Fibroblast of skin of abdomen (primary cell): ENCODE data around the gene LANCL2.
A peak's percentile ranks its signal among the peaks of the same experiment; 100 is the strongest.
"Not testable (repeated sequence)": the region's sequence is repeated elsewhere in the genome, so short reads cannot be mapped to it uniquely, and the experiment has no call there.

Experiments used
- DNase-seq: peaks from one replicate; pipeline ENCODE4 v3.0.0-alpha.2; 2013

The LANCL2 gene

GRCh38 chr7:55438757-55439525 lies 73.8 kb downstream of the LANCL2 start:
- DNase-seq, result no peak

- DNase-seq, result peak; percentile 14
Measured at GRCh38 chr7:55439627-55440026, 74.5 kb downstream of the LANCL2 start.

DNA sequence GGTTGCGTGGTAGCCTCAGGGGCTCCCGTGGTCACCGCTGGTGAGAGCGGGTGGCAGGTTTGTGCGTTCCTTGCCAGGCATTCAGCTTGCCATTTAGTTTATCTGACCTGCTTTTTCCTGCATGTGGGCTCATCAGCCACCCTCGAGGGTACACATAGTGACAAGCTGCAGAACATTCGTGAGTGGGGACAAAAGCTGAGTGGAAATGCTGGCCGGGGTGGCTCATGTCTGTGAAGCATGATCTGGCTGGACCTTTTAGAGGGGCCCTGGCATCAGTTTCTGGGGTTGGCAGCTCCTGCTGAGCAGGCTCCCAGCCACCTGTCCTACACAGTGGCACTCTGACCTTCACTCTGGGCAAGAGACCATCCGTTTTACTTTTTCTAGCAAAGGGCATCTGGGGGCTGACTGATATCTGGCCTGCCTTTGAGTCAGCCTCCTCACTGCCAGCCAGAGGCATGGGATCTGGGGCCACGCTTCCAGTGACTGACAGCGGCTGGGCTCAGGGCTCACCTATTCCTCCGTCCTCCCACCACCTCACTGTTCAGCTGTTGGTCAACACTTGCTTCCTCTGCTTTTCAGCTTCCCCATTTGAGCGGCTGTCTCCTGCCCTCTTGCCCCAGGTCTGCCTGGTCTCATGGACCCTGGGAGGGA lies 75.0 kb downstream of the LANCL2 start:
- DNase-seq, result no peak

- no peak for DNase-seq
Measured at GRCh38 chr7:55441002-55441401, 75.9 kb downstream of the LANCL2 start.

- peak; percentile 88 for DNase-seq
Measured at GRCh38 chr7:55441774-55442522, 76.8 kb downstream of the LANCL2 start.

- no peak for DNase-seq
Measured at GRCh38 chr7:55444786-55445185, 79.6 kb downstream of the LANCL2 start.

DNA sequence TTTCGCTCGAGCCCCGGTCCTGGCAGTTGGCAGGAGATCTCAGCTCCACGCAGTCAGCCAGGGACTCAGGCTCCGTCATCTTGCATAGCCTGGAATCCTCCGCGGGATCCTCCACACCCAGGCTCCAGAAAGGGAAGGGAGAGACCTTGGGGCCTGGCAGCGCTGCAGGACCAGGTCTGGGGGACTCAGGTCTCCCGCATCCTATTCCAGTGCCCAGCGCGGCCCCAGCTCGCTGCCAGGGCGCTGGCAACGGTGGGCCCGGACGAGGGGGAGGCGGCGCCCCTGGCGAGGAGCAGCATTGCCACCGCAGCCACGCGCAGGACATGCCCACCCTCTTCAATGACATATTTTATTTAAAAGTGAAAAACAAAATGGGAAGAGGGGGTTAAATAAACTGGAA lies 83.4 kb downstream of the LANCL2 start:
- no peak for DNase-seq

DNA sequence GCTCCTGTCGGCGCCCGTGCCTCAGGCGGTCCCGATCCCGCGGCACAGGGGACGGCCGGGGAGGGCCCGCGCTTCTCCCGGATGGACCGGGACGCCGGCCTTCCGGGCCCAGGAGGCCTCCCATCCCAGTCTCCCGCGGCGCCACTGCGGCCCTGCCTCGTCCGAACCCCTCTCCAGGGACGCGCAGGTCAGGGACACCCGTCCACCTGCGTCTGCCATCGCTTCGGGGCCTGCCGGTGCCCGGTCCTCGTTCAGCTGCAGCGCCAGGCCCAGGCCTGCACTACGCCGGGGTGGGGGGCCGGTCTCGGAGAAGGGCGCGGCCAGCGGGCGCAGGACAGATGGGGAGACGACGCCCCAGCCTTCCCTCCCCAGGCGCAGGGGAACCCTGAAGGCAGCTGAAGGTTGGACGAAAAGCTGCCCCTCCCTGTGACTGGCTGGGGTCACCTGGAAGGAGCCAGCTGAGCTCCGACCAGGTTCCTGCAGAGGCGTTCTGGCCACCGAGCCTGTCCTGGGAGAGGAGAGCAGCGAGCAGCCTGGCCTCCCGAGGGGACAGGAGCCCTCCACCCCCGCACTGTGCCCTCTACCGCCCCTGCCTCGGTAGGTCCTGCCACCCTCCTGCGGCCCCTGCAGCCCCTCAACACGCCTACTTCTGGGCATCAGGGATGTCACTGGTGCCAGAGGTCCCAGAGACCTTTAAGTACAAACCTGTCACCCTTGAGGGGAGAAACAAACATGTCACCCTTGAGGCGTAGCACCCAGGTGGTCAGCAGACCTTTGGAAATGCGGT lies 84.3 kb downstream of the LANCL2 start:
- DNase-seq, result no peak

GRCh38 chr7:55449992-55450535 lies 84.9 kb downstream of the LANCL2 start:
- DNase-seq, result no peak

DNA sequence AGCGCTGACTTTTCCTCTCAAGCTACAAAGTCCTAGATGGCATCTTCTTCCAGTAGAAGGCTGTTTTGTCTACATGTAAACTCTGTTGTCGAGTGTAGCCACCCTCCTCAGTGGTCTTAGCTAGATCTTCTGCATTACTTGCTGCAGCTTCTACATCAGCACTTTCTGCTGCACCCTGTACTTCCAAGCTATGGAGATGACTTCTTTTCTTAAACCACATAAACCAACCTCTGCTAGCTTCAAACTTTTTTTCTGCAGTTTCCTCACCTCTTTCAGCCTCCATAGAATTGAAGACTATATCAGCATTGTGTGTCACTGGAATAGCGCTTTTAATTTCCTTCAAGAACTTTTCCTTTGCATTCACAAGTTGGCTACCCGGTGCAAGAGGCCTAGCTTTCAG lies 87.8 kb downstream of the LANCL2 start:
- DNase-seq, result no peak

DNA sequence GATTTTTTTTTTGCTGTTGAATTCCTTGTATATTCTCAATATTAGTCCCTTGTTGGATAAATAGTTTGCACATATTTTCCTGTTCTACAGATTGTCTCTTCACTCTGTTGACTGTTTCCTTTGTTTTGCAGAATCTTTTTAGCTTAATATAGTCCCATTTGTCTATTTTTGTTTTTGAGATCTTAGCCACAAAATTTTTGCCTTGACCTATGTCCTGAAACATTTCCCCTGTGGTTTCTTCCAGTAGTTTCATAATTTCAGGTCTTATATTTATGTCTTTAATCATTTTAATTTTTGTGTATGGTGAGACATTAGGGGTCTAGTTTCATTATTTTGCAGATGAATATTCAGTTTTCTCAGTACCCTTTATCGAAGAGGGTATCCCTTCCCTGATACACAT lies 92.7 kb downstream of the LANCL2 start:
- DNase-seq, result no peak

DNA sequence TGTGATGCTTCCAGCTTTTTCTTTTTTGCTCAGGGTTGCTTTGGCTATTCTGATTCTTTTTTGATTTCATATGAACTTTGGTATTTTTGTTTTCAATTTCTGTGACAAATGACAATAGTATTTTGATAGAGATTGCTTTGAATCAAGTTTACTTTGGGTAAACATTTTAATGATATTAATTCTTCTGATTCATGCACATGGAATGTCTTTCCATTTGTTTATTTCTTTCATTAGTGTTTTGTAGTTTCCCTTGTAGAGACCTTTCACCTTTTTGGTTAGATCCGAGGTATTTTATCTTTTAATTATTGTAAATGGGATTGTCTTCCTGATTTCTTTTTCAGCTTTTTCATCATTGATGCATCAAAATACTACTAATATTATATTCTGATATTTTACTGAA lies 93.2 kb downstream of the LANCL2 start:
- DNase-seq, result no peak

GRCh38 chr7:55463686-55464262 lies 98.6 kb downstream of the LANCL2 start:
- DNase-seq, result no peak

- DNase-seq, result no peak
Measured at GRCh38 chr7:55464422-55464821, 99.3 kb downstream of the LANCL2 start.

DNA sequence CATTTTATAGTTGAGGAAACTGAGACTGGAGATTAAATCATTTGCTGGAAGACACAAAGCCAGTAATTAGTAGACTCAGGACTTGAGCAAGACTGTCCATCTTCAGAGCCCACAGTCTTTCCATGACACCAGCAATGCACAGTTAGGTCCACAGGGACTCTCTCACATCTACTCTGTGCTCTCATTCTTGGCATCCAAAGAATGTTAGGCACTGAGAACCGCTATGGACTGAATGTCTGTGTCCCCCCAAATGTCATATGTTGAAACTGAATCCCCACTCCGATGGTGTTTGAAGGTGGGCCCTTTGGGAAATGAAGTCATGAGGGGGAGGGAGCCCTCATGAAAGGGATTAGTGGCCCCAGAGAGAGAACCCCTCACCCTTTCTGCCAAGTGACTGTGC lies 100.6 kb downstream of the LANCL2 start:
- no peak for DNase-seq

DNA sequence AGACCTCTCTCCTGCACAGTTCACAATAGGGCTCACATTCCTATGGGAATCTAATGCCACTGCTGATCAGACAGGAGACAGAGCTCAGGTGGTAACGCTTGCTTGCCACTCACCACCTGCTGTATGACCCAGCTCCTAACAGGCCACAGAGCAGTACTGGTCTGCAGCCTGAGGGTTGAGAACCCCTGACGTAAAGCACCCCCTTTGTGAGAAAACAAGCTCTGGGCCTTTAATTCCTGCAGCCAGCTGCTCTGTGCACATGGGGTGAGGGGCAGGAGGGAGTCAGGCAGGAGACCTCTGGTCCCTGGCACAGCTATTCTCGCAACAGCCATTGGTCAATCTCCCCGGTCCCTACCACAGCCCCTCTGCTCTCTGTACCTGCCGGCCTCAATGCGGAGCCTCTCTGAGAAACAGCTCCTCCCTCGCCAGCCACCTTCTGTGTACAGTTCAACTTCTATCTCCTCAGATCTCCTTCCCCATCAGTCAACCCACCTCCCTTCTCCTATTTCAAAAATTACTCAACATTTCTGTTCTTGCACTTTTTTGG lies 102.0 kb downstream of the LANCL2 start:
- DNase-seq, result no peak

- no peak for DNase-seq
Measured at GRCh38 chr7:55468495-55468894, 103.4 kb downstream of the LANCL2 start.

GRCh38 chr7:55469271-55469681 lies 104.1 kb downstream of the LANCL2 start:
- no peak for DNase-seq

DNA sequence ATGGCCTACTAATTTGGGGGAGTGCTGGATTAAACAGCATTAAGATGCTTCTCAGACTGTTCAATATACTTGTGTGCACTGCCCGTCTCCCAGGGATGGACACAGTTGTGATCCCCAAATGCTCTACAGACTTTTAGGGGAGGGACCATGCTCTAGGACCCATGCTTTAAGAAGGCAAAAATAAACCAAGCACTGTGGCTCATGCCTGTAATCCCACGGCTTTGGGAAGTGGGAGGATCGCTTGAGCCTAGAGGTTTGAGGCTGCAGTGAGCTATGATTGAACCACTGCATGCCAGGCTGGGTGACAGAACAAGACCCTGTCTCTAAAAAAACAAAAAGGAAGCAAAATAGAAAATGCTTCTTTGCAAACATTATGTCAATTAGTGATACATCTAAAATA lies 104.6 kb downstream of the LANCL2 start:
- no peak for DNase-seq

DNA sequence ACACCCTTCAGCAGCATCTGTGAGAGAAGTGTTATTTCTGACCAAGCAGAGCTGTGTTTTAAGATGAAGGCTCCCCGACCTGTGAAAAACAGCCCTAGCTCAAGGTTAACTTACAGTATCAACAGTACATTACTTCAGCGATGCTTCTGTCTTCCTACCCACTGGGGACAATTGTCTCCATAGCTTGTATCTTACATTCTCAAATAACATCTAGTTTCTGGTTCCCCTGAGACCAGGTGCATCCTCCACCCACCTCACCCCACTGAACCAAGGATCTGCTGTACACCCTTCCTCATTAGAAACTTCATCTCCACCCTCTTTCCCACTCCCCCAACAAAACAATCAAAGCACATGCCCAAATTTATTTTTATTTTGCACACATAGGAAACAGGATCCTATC lies 105.1 kb downstream of the LANCL2 start:
- no peak for DNase-seq

GRCh38 chr7:55471594-55471993 lies 106.5 kb downstream of the LANCL2 start:
- DNase-seq, result not testable (repeated sequence)

GRCh38 chr7:55472406-55472805 lies 107.3 kb downstream of the LANCL2 start:
- DNase-seq, result not testable (repeated sequence)
